ENCODE data around the gene TEAD4.

DNA sequence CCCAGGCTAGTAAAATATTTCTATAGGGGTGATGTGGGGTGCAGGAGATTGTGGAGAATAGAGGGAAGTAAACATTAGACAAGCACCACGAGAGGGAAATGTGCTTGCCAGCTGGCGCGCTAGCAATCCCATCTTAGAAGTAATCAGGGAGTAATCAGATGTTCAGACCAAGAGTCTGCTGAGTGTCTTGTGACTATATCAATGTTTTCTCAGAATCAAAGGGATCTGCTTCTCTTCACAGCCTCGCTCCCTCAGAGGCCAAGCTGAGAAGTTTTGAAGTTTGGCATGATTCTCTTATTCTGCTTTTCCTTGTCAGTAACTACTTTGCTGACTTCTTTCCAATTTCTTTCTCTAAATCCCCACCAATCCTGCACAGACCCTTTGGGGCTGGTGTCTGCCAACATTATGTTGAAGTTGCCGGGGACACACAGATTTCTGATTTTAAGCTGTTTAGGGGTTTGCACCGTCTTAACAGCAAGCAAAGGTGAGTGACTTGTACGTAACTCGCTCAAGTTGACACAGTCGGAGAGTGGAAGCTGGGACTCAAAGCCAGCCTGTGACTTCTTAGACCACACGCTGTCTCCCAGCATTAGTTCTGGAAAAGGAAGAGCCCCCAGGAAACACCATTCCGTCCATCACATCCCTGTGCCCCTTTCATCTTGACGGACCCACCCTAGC is 96.0 kb downstream of the TEAD4 start:
- TF ChIP-seq POLR2AphosphoS5 (IDR thresholded peaks at IDR 0.05; ENCODE audit: low read depth), result no peak
- TF ChIP-seq CTCF (conservative IDR thresholded peaks at IDR 0.05; ENCODE audit: low read depth in 2 of 2), result no peak
- no peak for TF ChIP-seq EZH2 (IDR thresholded peaks at IDR 0.05; ENCODE audit: low read depth, unreplicated experiment)
- no peak for TF ChIP-seq ZNF114 (CRISPR knock-in tag; IDR thresholded peaks at IDR 0.05)
- no peak for TF ChIP-seq REST (IDR thresholded peaks at IDR 0.05; ENCODE audit: unreplicated experiment)
- TF ChIP-seq, protein P1, sequence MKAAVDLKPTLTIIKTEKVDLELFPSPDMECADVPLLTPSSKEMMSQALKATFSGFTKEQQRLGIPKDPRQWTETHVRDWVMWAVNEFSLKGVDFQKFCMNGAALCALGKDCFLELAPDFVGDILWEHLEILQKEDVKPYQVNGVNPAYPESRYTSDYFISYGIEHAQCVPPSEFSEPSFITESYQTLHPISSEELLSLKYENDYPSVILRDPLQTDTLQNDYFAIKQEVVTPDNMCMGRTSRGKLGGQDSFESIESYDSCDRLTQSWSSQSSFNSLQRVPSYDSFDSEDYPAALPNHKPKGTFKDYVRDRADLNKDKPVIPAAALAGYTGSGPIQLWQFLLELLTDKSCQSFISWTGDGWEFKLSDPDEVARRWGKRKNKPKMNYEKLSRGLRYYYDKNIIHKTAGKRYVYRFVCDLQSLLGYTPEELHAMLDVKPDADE (IDR thresholded peaks at IDR 0.05), result no peak
- no peak for TF ChIP-seq EZH2phosphoT487 (IDR thresholded peaks at IDR 0.05; ENCODE audit: unreplicated experiment)
